ENCODE data around the gene PROM1. TPM values are rescaled to one million over a fixed set of nuclear protein-coding genes. Genes with fewer than 3 reads are reported as not detected.

PROM1 gene
- total and polyA plus RNA-seq, 2 donors (not counting 1 experiment from before 2014, with no cell fraction given) = 0.10 to 0.17 TPM

- Histone ChIP-seq H3K9me3 (ENCODE audit: control insufficient read depth, insufficient read depth, low read depth, low read length) (no peaks in the 10 kb centered on the region), H2AFZ (ENCODE audit: low read length) (no peak overlapping the region), H3K9ac (ENCODE audit: insufficient read depth, low read length) (no peak overlapping the region), H3K4me2 (ENCODE audit: extremely low read depth, insufficient read depth, low read length) (no peak overlapping the region), H3K27me3 (ENCODE audit: control insufficient read depth, insufficient read depth, low read length) (peaks cover 5% of the 10 kb centered on the region), H3K79me2 (ENCODE audit: control insufficient read depth, insufficient read depth, low read length) (no peaks in the 10 kb centered on the region), H3K4me3 (replicated peaks in 1 of 4; ENCODE audit: control extremely low read depth in 1 of 4, insufficient read depth in 1 of 4, low read depth in 3 of 4, low read length in 4 of 4) (no peak overlapping the region), H3K4me1 (ENCODE audit: control insufficient read depth, extremely low read depth, insufficient read depth, low read length) (no peaks in the 10 kb centered on the region), H4K20me1 (ENCODE audit: control insufficient read depth, extremely low read depth, insufficient read depth, low read length) (no peaks in the 10 kb centered on the region), H3K36me3 (ENCODE audit: control insufficient read depth, insufficient read depth, low read length) (no peaks in the 10 kb centered on the region), H3K27ac (ENCODE audit: insufficient read depth, low read length) (no peak overlapping the region)
- TF ChIP-seq EZH2 (IDR thresholded peaks at IDR 0.05; ENCODE audit: low read length, missing control alignments) = no peak
- TF ChIP-seq, protein P1, sequence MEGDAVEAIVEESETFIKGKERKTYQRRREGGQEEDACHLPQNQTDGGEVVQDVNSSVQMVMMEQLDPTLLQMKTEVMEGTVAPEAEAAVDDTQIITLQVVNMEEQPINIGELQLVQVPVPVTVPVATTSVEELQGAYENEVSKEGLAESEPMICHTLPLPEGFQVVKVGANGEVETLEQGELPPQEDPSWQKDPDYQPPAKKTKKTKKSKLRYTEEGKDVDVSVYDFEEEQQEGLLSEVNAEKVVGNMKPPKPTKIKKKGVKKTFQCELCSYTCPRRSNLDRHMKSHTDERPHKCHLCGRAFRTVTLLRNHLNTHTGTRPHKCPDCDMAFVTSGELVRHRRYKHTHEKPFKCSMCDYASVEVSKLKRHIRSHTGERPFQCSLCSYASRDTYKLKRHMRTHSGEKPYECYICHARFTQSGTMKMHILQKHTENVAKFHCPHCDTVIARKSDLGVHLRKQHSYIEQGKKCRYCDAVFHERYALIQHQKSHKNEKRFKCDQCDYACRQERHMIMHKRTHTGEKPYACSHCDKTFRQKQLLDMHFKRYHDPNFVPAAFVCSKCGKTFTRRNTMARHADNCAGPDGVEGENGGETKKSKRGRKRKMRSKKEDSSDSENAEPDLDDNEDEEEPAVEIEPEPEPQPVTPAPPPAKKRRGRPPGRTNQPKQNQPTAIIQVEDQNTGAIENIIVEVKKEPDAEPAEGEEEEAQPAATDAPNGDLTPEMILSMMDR (conservative IDR thresholded peaks at IDR 0.05 in 1 of 2, IDR thresholded peaks at IDR 0.05 in 1 of 2; ENCODE audit: low read depth in 1 of 2, low read length in 2 of 2) = no peak
- DNase-seq (ENCODE audit: low read depth in 2 of 2) = no peak
Measured at GRCh38 chr4:16000708-16001483, 82.9 kb downstream of the PROM1 start.

- Histone ChIP-seq H3K4me3 (replicated peaks in 1 of 4; ENCODE audit: control extremely low read depth in 1 of 4, insufficient read depth in 1 of 4, low read depth in 3 of 4, low read length in 4 of 4) (no peak overlapping the region), H3K4me1 (ENCODE audit: control insufficient read depth, extremely low read depth, insufficient read depth, low read length) (no peaks in the 10 kb centered on the region), H2AFZ (ENCODE audit: low read length) (no peak overlapping the region), H3K36me3 (ENCODE audit: control insufficient read depth, insufficient read depth, low read length) (no peaks in the 10 kb centered on the region), H3K79me2 (ENCODE audit: control insufficient read depth, insufficient read depth, low read length) (no peaks in the 10 kb centered on the region), H4K20me1 (ENCODE audit: control insufficient read depth, extremely low read depth, insufficient read depth, low read length) (no peaks in the 10 kb centered on the region), H3K9ac (ENCODE audit: insufficient read depth, low read length) (no peak overlapping the region), H3K27ac (ENCODE audit: insufficient read depth, low read length) (no peak overlapping the region), H3K27me3 (ENCODE audit: control insufficient read depth, insufficient read depth, low read length) (peaks cover 3% of the 10 kb centered on the region), H3K9me3 (ENCODE audit: control insufficient read depth, insufficient read depth, low read depth, low read length) (no peaks in the 10 kb centered on the region), H3K4me2 (ENCODE audit: extremely low read depth, insufficient read depth, low read length) (no peak overlapping the region)
- TF ChIP-seq, protein P1 (conservative IDR thresholded peaks at IDR 0.05 in 1 of 2, IDR thresholded peaks at IDR 0.05 in 1 of 2; ENCODE audit: low read depth in 1 of 2, low read length in 2 of 2) = no peak
- no peak for TF ChIP-seq EZH2 (IDR thresholded peaks at IDR 0.05; ENCODE audit: low read length, missing control alignments)
- DNase-seq (ENCODE audit: low read depth in 2 of 2) = no peak
Measured at GRCh38 chr4:15996773-15997172, 87.0 kb downstream of the PROM1 start.

DNA sequence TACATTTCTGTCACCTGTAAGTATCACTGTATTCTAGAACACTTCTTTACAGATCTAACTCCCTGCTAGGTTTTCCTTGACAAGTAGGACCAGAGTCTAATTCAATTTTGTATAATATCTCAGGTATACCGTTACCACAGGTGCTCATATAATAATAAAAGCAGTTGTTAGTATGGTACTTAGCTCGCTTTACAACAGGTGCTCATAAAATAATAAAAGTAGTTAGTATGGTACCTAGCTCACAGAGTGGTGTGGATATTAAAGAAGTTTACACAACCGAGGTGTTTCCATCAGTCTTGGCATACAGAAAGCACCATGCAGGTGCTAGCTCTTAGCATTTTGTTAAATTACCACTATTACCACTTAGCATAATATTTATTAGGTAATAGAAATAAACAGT is 88.0 kb downstream of the PROM1 start:
- H3K27ac ChIP-seq (ENCODE audit: insufficient read depth, low read length) = no peak overlapping the region
- no peak for TF ChIP-seq EZH2 (IDR thresholded peaks at IDR 0.05; ENCODE audit: low read length, missing control alignments)
- TF ChIP-seq, protein P1 (conservative IDR thresholded peaks at IDR 0.05 in 1 of 2, IDR thresholded peaks at IDR 0.05 in 1 of 2; ENCODE audit: low read depth in 1 of 2, low read length in 2 of 2) = no peak
- H3K36me3 ChIP-seq (ENCODE audit: control insufficient read depth, insufficient read depth, low read length) = no peaks in the 10 kb centered on the region
- DNase-seq (ENCODE audit: low read depth in 2 of 2) = no peak
- no peaks in the 10 kb centered on the region for H3K79me2 ChIP-seq (ENCODE audit: control insufficient read depth, insufficient read depth, low read length)
- H2AFZ ChIP-seq (ENCODE audit: low read length) = no peak overlapping the region
- no peaks in the 10 kb centered on the region for H3K9me3 ChIP-seq (ENCODE audit: control insufficient read depth, insufficient read depth, low read depth, low read length)
- H3K27me3 ChIP-seq (ENCODE audit: control insufficient read depth, insufficient read depth, low read length) = no peaks in the 10 kb centered on the region
- no peaks in the 10 kb centered on the region for H4K20me1 ChIP-seq (ENCODE audit: control insufficient read depth, extremely low read depth, insufficient read depth, low read length)
- no peaks in the 10 kb centered on the region for H3K4me1 ChIP-seq (ENCODE audit: control insufficient read depth, extremely low read depth, insufficient read depth, low read length)
- H3K4me3 ChIP-seq (replicated peaks in 1 of 4; ENCODE audit: control extremely low read depth in 1 of 4, insufficient read depth in 1 of 4, low read depth in 3 of 4, low read length in 4 of 4) = no peak overlapping the region
- no peak overlapping the region for H3K4me2 ChIP-seq (ENCODE audit: extremely low read depth, insufficient read depth, low read length)
- H3K9ac ChIP-seq (ENCODE audit: insufficient read depth, low read length) = no peak overlapping the region

Measured in fibroblast of lung (primary cell).